Activated naive CD4-positive, alpha-beta T cell treated with anti-CD3 and anti-CD28 coated beads, Interleukin-2, amount 10 ng/mL, durations not matched to agents 7 days and 5 days (primary cell): ENCODE measurements around the gene OLFML3.

Experiments
- CTCF ChIA-PET: fragments of 350-600 bp; sonication (Branson Sonifier 250); formaldehyde crosslinking; loops from one replicate; lab custom pipeline; 2021; ENCODE audit warnings: antibody characterized with exemption; lab: Charles Lee
- DNase-seq: peaks from one replicate; pipeline ENCODE4 v3.0.0-alpha.2; 2020
- H3K27ac Mint-ChIP-seq: one replicate; pipeline ENCODE4 v1.8.0; 2021; ENCODE audit warnings: mild to moderate bottlenecking, moderate library complexity, mixed read lengths
- H3K27me3 Mint-ChIP-seq: one replicate; pipeline ENCODE4 v1.8.0; 2021; ENCODE audit warnings: mild to moderate bottlenecking, mixed read lengths
- H3K36me3 Mint-ChIP-seq: one replicate; pipeline ENCODE4 v1.8.0; 2021; ENCODE audit warnings: mixed read lengths
- H3K4me1 Mint-ChIP-seq: one replicate; pipeline ENCODE4 v1.8.0; 2021; ENCODE audit warnings: mixed read lengths
- H3K4me3 Mint-ChIP-seq: one replicate; pipeline ENCODE4 v1.8.0; 2021; ENCODE audit warnings: mild to moderate bottlenecking, moderate library complexity, mixed read lengths
- H3K9me3 Mint-ChIP-seq: one replicate; pipeline ENCODE4 v1.8.0; 2021; ENCODE audit warnings: mixed read lengths

Gene OLFML3, protein sequence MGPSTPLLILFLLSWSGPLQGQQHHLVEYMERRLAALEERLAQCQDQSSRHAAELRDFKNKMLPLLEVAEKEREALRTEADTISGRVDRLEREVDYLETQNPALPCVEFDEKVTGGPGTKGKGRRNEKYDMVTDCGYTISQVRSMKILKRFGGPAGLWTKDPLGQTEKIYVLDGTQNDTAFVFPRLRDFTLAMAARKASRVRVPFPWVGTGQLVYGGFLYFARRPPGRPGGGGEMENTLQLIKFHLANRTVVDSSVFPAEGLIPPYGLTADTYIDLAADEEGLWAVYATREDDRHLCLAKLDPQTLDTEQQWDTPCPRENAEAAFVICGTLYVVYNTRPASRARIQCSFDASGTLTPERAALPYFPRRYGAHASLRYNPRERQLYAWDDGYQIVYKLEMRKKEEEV

DNA sequence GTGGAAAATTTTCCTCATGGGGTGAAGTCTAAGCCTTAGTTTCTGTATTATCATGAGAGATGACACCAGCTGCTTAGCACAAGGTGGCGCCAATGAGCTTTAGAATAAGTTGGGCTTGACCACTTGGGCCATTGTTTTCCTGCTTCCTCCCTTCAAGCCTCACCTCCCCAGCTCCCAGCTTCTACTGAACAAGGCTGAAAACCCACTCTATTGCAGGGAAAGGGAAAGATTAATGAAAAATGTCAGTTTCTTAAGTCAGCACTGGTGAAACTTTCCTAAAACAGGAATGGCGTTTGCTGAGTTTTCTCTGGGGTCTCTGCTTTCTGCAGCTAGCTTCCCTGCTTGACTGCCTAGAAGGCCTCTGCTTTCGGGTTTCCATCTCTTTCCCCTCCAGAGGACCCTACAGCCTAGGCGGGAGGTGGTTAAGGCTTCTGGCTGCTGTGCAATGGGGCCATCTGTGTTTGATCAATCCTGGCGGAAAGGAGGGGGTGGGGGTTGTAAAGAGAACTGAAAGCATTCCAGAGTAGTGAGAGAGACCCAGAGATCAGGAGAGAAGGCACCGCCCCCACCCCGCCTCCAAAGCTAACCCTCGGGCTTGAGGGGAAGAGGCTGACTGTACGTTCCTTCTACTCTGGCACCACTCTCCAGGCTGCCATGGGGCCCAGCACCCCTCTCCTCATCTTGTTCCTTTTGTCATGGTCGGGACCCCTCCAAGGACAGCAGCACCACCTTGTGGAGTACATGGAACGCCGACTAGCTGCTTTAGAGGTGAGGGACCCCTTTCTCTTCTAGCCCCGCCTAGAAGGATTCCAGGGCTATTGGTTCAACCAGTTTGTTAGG, at the start of gene OLFML3:
Gene OLFML3, plus strand, starts transcription at position 612 of the 840 bp plus-strand sequence. Its CDS starts 43 bp downstream, at position 655.
- CTCF ChIA-PET: interaction anchor here (0.7 to 5.2 kb wide), 15 partner anchors 17 to 737 kb away, joined by 3 to 38 read pairs (median 3); no protein-coding TSS in a partner anchor
- H3K27ac Mint-ChIP-seq: peak within 1 kb of the TSS; percentile 47
- no peaks in the 10 kb centered on the region for H3K9me3 Mint-ChIP-seq
- H3K4me3 Mint-ChIP-seq: no peak within 1 kb of the TSS
- H3K27me3 Mint-ChIP-seq: no peaks in the 10 kb centered on the region
- H3K4me1 Mint-ChIP-seq: peaks cover 33% of the 10 kb centered on the region
- peaks cover 15% of the 10 kb centered on the region for H3K36me3 Mint-ChIP-seq
- DNase-seq: peak; percentile 65

GRCh38 chr1:113929750-113930498, 49.4 kb upstream of the OLFML3 start:
- Mint-ChIP-seq H3K4me3 (peak overlapping the region; percentile 97), H3K9me3 (no peaks in the 10 kb centered on the region), H3K27me3 (peaks cover 10% of the 10 kb centered on the region), H3K4me1 (peaks cover 57% of the 10 kb centered on the region), H3K27ac (peak overlapping the region; percentile 95), H3K36me3 (peaks cover 29% of the 10 kb centered on the region)
- peak; percentile 71 for DNase-seq
- CTCF ChIA-PET: interaction anchor here (1.3 to 5.2 kb wide), 10 partner anchors 10 to 118 kb away, joined by 4 to 29 read pairs (median 11); partner anchors contain the start of genes AP4B1, DCLRE1B and RSBN1

DNA sequence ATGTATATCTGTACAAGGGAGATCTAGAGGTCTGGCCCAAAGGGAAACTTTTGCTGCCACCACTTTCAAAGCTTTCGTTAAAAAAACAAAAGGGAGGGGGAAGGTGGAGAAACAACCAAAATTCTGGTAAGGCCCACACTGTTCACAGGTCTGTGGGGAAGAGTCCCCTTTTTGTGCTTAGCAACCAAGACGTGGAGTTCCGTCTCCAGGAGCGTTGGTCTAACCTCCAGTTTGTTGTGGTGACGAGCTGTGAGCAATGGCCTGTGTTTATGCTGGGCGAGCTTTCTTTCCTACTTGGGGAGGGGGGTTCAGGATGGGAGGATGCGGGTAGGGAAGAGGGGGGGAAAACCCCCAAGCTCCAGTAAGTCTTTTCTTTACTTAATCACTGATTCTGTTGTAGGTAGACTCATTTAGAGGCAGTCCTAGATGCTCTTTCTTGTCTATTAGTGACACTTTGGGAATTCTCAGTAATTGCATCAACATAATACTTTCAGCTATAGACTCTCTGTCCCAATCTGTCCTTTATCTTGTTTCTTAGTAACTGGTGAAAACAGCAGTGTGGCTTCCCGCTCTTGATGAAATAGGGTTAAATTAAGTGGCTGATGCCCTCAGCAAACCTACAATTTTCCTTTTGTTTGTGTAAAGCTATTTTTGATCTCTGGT, 48.6 kb upstream of the OLFML3 start:
- peaks cover 36% of the 10 kb centered on the region for H3K36me3 Mint-ChIP-seq
- peak; percentile 75 for DNase-seq
- H3K27me3 Mint-ChIP-seq: peaks cover 6% of the 10 kb centered on the region
- peak overlapping the region; percentile 97 for H3K4me3 Mint-ChIP-seq
- no peaks in the 10 kb centered on the region for H3K9me3 Mint-ChIP-seq
- CTCF ChIA-PET: interaction anchor here (0.9 to 5.2 kb wide), 12 partner anchors 10 to 119 kb away, joined by 3 to 29 read pairs (median 6); partner anchors contain the start of genes AP4B1, DCLRE1B and RSBN1
- H3K4me1 Mint-ChIP-seq: peaks cover 64% of the 10 kb centered on the region
- H3K27ac Mint-ChIP-seq: peak overlapping the region; percentile 95

- Mint-ChIP-seq H3K27me3 (peaks cover 3% of the 10 kb centered on the region), H3K4me1 (peaks cover 71% of the 10 kb centered on the region), H3K27ac (peak overlapping the region; percentile 95), H3K4me3 (peak overlapping the region; percentile 97), H3K9me3 (no peaks in the 10 kb centered on the region), H3K36me3 (peaks cover 40% of the 10 kb centered on the region)
- no peak for DNase-seq
- CTCF ChIA-PET: interaction anchor here (0.9 to 5.2 kb wide), 7 partner anchors 10 to 96 kb away, joined by 3 to 29 read pairs (median 18); partner anchors contain the start of genes AP4B1 and DCLRE1B
Observed at GRCh38 chr1:113931451-113931851, 47.8 kb upstream of the OLFML3 start.

DNA sequence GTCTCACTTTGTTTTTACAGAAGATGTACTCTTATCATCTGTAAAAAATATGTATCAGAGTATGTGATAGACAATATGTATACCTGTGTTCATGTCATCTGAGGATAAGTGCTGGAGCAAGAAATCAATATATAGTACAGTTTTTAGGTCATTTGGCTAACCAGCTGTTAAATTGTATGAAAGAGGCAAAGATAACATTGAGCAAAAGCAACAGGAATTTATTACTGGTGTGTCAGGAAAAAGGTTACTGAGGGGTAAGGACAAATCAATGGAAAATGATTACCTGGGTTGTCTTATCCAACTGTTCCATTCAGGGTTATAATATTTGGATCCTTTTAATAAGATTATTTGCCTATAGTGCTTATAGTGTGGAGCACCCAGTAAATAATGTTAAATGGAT, 45.3 kb upstream of the OLFML3 start:
- Mint-ChIP-seq H3K27ac (peak overlapping the region; percentile 70), H3K9me3 (no peaks in the 10 kb centered on the region), H3K4me1 (peaks cover 81% of the 10 kb centered on the region), H3K36me3 (peaks cover 49% of the 10 kb centered on the region), H3K27me3 (no peaks in the 10 kb centered on the region), H3K4me3 (peak overlapping the region; percentile 97)
- no peak for DNase-seq
- CTCF ChIA-PET: interaction anchor here (1.0 to 1.3 kb wide), 2 partner anchors 18 to 29 kb away, joined by 3 to 4 read pairs; partner anchors contain the start of genes AP4B1 and DCLRE1B

- Mint-ChIP-seq H3K4me1 (peaks cover 87% of the 10 kb centered on the region), H3K27ac (peak overlapping the region; percentile 31), H3K4me3 (no peak overlapping the region), H3K27me3 (no peaks in the 10 kb centered on the region), H3K9me3 (no peaks in the 10 kb centered on the region), H3K36me3 (peaks cover 46% of the 10 kb centered on the region)
- DNase-seq: no peak
- CTCF ChIA-PET: interaction anchor here (1.3 kb wide), 1 partner anchor 30 kb away, joined by 3 read pairs; the partner anchor contains the start of genes AP4B1 and DCLRE1B
Observed at GRCh38 chr1:113934511-113935055, 44.7 kb upstream of the OLFML3 start.

DNA sequence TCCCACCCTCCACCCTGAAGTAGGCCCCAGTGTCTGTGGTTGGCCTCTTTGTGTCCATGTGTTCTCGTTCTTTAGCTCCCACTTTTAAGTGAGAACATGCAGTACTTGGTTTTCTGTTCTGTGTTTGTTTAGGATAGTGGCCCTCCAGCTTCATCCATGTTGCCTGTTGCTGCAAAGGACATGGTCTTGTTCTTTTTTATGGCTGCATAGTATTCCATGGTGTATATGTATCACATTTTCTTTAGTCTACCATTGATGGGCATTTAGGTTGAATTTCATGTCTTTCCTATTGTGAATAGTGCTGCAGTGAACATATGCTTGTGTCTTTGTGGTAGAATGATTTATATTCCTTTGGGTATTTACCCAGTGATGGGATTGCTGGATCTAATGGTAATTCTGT, 44.1 kb upstream of the OLFML3 start:
- no peaks in the 10 kb centered on the region for H3K27me3 Mint-ChIP-seq
- no peak overlapping the region for H3K4me3 Mint-ChIP-seq
- CTCF ChIA-PET: no interaction called here
- H3K9me3 Mint-ChIP-seq: no peaks in the 10 kb centered on the region
- peaks cover 45% of the 10 kb centered on the region for H3K36me3 Mint-ChIP-seq
- no peak for DNase-seq
- peaks cover 93% of the 10 kb centered on the region for H3K4me1 Mint-ChIP-seq
- H3K27ac Mint-ChIP-seq: no peak overlapping the region

DNA sequence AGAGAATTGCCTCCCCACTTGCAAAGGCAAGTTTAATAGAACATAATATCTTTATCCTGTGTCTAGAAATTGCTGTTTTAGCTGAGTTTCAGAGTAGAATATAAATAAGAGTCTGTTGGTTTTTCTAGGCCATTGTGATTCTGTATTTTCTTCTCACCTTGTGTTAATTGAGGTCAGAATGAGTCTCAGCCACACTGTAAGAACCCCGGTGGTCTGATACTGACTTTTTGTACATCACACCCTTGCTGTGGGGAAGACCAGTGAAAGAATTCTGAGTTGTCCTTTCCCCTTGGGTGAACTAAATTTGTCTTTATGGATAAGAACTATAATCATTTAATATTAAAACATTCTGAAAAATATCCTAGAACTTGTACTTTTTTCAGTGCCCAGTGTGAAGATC, 43.3 kb upstream of the OLFML3 start:
- no peak for DNase-seq
- H3K9me3 Mint-ChIP-seq: no peaks in the 10 kb centered on the region
- CTCF ChIA-PET: no interaction called here
- H3K36me3 Mint-ChIP-seq: peaks cover 51% of the 10 kb centered on the region
- H3K27me3 Mint-ChIP-seq: no peaks in the 10 kb centered on the region
- peaks cover 93% of the 10 kb centered on the region for H3K4me1 Mint-ChIP-seq
- H3K27ac Mint-ChIP-seq: no peak overlapping the region
- no peak overlapping the region for H3K4me3 Mint-ChIP-seq

DNA sequence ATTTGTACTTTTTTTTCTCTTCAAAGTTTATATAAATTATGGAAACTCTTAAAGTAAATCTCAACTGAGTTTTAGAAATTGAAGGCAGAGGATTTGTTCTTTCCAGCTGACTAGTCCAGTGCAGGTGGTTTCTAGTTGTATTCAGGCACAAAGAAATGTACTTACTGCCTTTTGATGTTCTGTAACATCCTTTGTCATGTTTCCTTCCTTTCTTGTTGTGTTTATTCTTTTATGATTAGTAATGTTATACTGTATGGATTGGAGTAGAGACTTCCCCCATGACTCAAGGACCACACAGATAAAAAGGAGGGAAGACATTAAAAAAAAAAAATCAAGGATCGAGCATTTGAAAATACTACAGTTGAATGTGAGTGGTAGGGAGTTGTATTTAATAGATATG, 42.1 kb upstream of the OLFML3 start:
- Mint-ChIP-seq H3K4me3 (no peak overlapping the region), H3K36me3 (peaks cover 57% of the 10 kb centered on the region)

DNA sequence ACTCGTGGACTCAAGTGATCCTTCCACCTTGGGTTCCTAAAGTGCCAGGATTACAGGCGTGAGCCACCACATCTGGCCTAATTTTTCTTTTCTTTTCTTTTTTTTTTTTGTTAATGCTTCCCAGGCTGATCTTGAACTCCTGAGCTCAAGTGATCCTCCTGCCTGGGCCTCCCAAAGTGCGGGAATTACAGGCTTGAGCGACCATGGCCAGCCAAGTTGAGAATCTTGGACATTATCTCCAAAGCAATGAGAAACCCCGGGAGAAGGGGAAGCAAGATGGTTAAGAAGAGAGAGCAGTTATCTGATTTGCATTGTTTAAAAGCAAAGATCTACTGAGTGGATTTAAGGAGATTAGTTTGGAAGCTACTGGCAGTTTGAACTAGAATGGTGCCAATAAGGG, 41.1 kb upstream of the OLFML3 start:
- Mint-ChIP-seq H3K4me3 (no peak overlapping the region), H3K27me3 (no peaks in the 10 kb centered on the region), H3K27ac (peak overlapping the region; percentile 70), H3K9me3 (no peaks in the 10 kb centered on the region), H3K4me1 (peaks cover 83% of the 10 kb centered on the region), H3K36me3 (peaks cover 56% of the 10 kb centered on the region)
- CTCF ChIA-PET: interaction anchor here (1.0 to 1.3 kb wide), 2 partner anchors 10 to 11 kb away, joined by 3 read pairs; no protein-coding TSS in a partner anchor
- no peak for DNase-seq

More for the DNA sequence above, 42.1 kb upstream of the OLFML3 start:
- DNase-seq: no peak
- CTCF ChIA-PET: interaction anchor here (1.3 to 1.5 kb wide), 2 partner anchors 9 to 12 kb away, joined by 3 to 5 read pairs; no protein-coding TSS in a partner anchor
- Mint-ChIP-seq H3K4me1 (peaks cover 89% of the 10 kb centered on the region), H3K27me3 (no peaks in the 10 kb centered on the region), H3K9me3 (no peaks in the 10 kb centered on the region), H3K27ac (peak overlapping the region; percentile 11)

GRCh38 chr1:113940365-113941244, 38.7 kb upstream of the OLFML3 start:
- Mint-ChIP-seq H3K27ac (peak overlapping the region; percentile 90), H3K9me3 (no peaks in the 10 kb centered on the region), H3K4me1 (peaks cover 73% of the 10 kb centered on the region), H3K4me3 (peak overlapping the region; percentile 58), H3K36me3 (peaks cover 54% of the 10 kb centered on the region), H3K27me3 (no peaks in the 10 kb centered on the region)
- peak; percentile 56 for DNase-seq
- CTCF ChIA-PET: interaction anchor here (1.2 to 2.7 kb wide), 2 partner anchors 10 to 105 kb away, joined by 5 to 16 read pairs; partner anchors contain the start of gene HIPK1

- Mint-ChIP-seq H3K36me3 (peaks cover 55% of the 10 kb centered on the region), H3K4me1 (peaks cover 73% of the 10 kb centered on the region), H3K27ac (peak overlapping the region; percentile 90), H3K9me3 (no peaks in the 10 kb centered on the region), H3K27me3 (no peaks in the 10 kb centered on the region), H3K4me3 (no peak overlapping the region)
- DNase-seq: no peak
- CTCF ChIA-PET: interaction anchor here (0.6 to 2.7 kb wide), 2 partner anchors 11 to 37 kb away, joined by 3 to 16 read pairs; partner anchors contain the start of gene HIPK1
Observed at GRCh38 chr1:113941245-113941559, 38.1 kb upstream of the OLFML3 start.
